Erythroblast (primary cell): ENCODE measurements around the gene PDZD8.

ENCODE experiments used
- GATA1 ChIP-seq: IDR thresholded peaks from 2 replicates; pipeline ENCODE4 v1.6.1; 2011; ENCODE audit warnings: low read depth, mild to moderate bottlenecking, control low read depth, low read length, moderate library complexity
- POLR2A ChIP-seq: IDR thresholded peaks from 2 replicates; pipeline ENCODE4 v1.6.1; 2011; ENCODE audit warnings: mild to moderate bottlenecking, low read length

GRCh38 chr10:117299435-117299834, 75.8 kb downstream of the PDZD8 start:
- TF ChIP-seq POLR2A, result no peak
- TF ChIP-seq GATA1, result no peak
